ENCODE measurements around the gene GPR137C. TPM values are rescaled to one million over a fixed set of nuclear protein-coding genes. Genes with fewer than 3 reads are reported as not detected.

The GPR137C gene
- total and polyA plus RNA-seq, 2 of the 4 experiments (the other 2 are of a cell fraction), result 0.72 to 0.91 TPM

- Histone ChIP-seq H3K9me1 (ENCODE audit: insufficient read depth, low read length) (no peaks in the 10 kb centered on the region; the same call in 1 of the 2 replicates), H3K4me1 (ENCODE audit: control insufficient read depth, insufficient read depth, low read length) (no peaks in the 10 kb centered on the region), H2BK20ac (ENCODE audit: low read depth, low read length) (no peak overlapping the region), H3K56ac (ENCODE audit: extremely low read depth, insufficient read depth, low read length) (no peak overlapping the region), H4K8ac (ENCODE audit: low read depth in 2 of 2, low read length in 2 of 2) (no peak overlapping the region), H3K27me3 (ENCODE audit: control insufficient read depth, insufficient read depth, low read length) (no peaks in the 10 kb centered on the region), H3K36me3 (ENCODE audit: control insufficient read depth, insufficient read depth, low read length) (no peaks in the 10 kb centered on the region), H2BK5ac (ENCODE audit: low read depth, low read length, poor library complexity, severe bottlenecking) (no peak overlapping the region), H3K9me3 (ENCODE audit: control insufficient read depth, insufficient read depth, low read length) (no peaks in the 10 kb centered on the region), H2AK9ac (replicated peaks; ENCODE audit: low read depth, low read length, poor library complexity) (no peak overlapping the region), H3K79me1 (ENCODE audit: low read depth in 1 of 2, low read length in 2 of 2) (peaks cover 0 to 13% of the 10 kb centered on the region in 2 experiments; a peak in 2 of 4 replicates), H3K9ac (ENCODE audit: low read depth, low read length) (peak overlapping the region; percentile 66), H3K14ac (replicated peaks; ENCODE audit: low read depth, low read length) (no peak overlapping the region), H4K91ac (ENCODE audit: insufficient read depth, low read depth, low read length) (no peak overlapping the region), H2AK5ac (ENCODE audit: low read depth, low read length) (no peak overlapping the region), H3K23ac (ENCODE audit: low read depth, low read length) (no peak overlapping the region), H2BK15ac (ENCODE audit: low read depth, low read length) (no peak overlapping the region), H4K20me1 (ENCODE audit: insufficient read depth, low read length) (no peaks in the 10 kb centered on the region), H3K27ac (ENCODE audit: insufficient read depth, low read length) (no peak overlapping the region; the same call in 1 of the 2 replicates), H3K4ac (ENCODE audit: low read depth, low read length) (no peak overlapping the region), H2AFZ (replicated peaks; ENCODE audit: low read length, poor library complexity) (peak overlapping the region; percentile 96), H2BK120ac (ENCODE audit: low read depth, low read length) (no peak overlapping the region), H3K18ac (ENCODE audit: low read depth, low read length) (no peak overlapping the region), H4K5ac (ENCODE audit: low read depth, low read length) (no peak overlapping the region), H3K4me3 (ENCODE audit: insufficient read depth, low read depth, low read length) (peak overlapping the region; percentile 56), H3K4me2 (ENCODE audit: low read depth, low read length) (peak overlapping the region; percentile 96)
- ATAC-seq (ENCODE audit: low read depth) (peak; percentile 19), DNase-seq (no peak)
- intact Hi-C loops (cut with micrococcal nuclease), result loop anchor here (5.0 kb wide), 1 partner anchor 236 kb away; no protein-coding TSS in a partner anchor
- WGBS, 2 experiments (ENCODE audit: extremely low coverage in 2 of 2, insufficient read length in 1 of 2), result 0% methylated on average over 6 of the region's 69 CpGs; no CpG with 5 or more reads in 1 of the 2 experiments
- POLR2A ChIA-PET (ENCODE audit: unreplicated experiment), result interaction anchor here (0.6 kb wide), 1 partner anchor 237 kb away, joined by 13 read pairs; no protein-coding TSS in a partner anchor
- CTCF ChIA-PET, result interaction anchor here (1.0 to 1.6 kb wide), 2 partner anchors 15 to 25 kb away, joined by 3 read pairs; no protein-coding TSS in a partner anchor
- dilution Hi-C loops (cut with HindIII; ENCODE audit: low sequenced_read_pairs, unreplicated experiment), result no loop called here
- BruUV-seq (replicated peaks), result no TSS peak
- in situ Hi-C loops (cut with MboI; ENCODE audit: low sequenced_read_pairs), result no loop called here
- TF ChIP-seq CEBPB (IDR thresholded peaks at IDR 0.05; ENCODE audit: low read depth, low read length) (no peak), BHLHE40 (IDR thresholded peaks at IDR 0.05; ENCODE audit: low read depth, low read length) (no peak), RFX5 (IDR thresholded peaks at IDR 0.05; ENCODE audit: low read depth, low read length) (no peak), MAZ (IDR thresholded peaks at IDR 0.05; ENCODE audit: borderline replicate concordance, low read depth, low read length) (no peak), POLR2A (IDR thresholded peaks at IDR 0.05; ENCODE audit: low read depth, low read length) (0 out of 2 replicates have a peak, but pooled peaks have one; percentile 27), NFE2L2 (IDR thresholded peaks at IDR 0.05; ENCODE audit: low read depth, low read length) (no peak)
These were observed 500 bp downstream of the GPR137C start for GRCh38 chr14:52553002-52553670.
